Fibroblast of lung (primary cell): ENCODE measurements around the gene ZNF385B.

Experiments used
- EZH2 ChIP-seq: IDR thresholded peaks from 2 replicates; pipeline ENCODE4 v1.5.1; 2012; ENCODE audit warnings: low read length, control low read depth, mild to moderate bottlenecking; ENCODE audit errors: missing control alignments
- TF ChIP-seq, protein P1 (sequence below), 2 donors: IDR thresholded peaks in 1 of 2; conservative IDR thresholded peaks in 1 of 2; 1 replicate in 1 of 2; 2 replicates in 1 of 2; pipeline ENCODE4 v1.5.1; 2011 to 2012; ENCODE audit warnings: low read length in 2 of 2, control low read depth in 1 of 2, inconsistent platforms in 1 of 2, low read depth in 1 of 2, mild to moderate bottlenecking in 1 of 2

DNA sequence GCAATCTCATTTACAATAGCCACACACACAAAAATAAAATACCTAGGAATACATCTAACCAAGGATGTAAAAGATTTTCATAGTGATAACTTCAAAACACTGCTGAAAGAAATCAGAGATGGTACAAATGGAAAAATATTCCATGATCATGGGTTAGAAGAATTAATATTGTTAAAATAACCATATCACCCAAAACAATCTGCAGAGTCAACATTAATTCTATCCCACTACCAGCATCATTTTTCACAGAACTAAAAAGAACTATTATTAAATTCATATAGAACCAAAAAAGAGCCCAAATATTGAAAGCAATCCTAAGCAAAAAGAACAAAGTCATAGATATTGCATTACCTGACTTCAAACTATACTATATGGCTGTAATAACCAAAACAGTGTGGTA is 50.4 kb downstream of the ZNF385B start:
- TF ChIP-seq EZH2: no peak
- TF ChIP-seq, protein P1, sequence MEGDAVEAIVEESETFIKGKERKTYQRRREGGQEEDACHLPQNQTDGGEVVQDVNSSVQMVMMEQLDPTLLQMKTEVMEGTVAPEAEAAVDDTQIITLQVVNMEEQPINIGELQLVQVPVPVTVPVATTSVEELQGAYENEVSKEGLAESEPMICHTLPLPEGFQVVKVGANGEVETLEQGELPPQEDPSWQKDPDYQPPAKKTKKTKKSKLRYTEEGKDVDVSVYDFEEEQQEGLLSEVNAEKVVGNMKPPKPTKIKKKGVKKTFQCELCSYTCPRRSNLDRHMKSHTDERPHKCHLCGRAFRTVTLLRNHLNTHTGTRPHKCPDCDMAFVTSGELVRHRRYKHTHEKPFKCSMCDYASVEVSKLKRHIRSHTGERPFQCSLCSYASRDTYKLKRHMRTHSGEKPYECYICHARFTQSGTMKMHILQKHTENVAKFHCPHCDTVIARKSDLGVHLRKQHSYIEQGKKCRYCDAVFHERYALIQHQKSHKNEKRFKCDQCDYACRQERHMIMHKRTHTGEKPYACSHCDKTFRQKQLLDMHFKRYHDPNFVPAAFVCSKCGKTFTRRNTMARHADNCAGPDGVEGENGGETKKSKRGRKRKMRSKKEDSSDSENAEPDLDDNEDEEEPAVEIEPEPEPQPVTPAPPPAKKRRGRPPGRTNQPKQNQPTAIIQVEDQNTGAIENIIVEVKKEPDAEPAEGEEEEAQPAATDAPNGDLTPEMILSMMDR (conservative IDR thresholded peaks at IDR 0.05 in 1 of 2, IDR thresholded peaks at IDR 0.05 in 1 of 2; ENCODE audit: low read depth in 1 of 2, low read length in 2 of 2): no peak
